ENCODE data around the gene TINAG.

TINAG gene, protein sequence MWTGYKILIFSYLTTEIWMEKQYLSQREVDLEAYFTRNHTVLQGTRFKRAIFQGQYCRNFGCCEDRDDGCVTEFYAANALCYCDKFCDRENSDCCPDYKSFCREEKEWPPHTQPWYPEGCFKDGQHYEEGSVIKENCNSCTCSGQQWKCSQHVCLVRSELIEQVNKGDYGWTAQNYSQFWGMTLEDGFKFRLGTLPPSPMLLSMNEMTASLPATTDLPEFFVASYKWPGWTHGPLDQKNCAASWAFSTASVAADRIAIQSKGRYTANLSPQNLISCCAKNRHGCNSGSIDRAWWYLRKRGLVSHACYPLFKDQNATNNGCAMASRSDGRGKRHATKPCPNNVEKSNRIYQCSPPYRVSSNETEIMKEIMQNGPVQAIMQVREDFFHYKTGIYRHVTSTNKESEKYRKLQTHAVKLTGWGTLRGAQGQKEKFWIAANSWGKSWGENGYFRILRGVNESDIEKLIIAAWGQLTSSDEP

DNA sequence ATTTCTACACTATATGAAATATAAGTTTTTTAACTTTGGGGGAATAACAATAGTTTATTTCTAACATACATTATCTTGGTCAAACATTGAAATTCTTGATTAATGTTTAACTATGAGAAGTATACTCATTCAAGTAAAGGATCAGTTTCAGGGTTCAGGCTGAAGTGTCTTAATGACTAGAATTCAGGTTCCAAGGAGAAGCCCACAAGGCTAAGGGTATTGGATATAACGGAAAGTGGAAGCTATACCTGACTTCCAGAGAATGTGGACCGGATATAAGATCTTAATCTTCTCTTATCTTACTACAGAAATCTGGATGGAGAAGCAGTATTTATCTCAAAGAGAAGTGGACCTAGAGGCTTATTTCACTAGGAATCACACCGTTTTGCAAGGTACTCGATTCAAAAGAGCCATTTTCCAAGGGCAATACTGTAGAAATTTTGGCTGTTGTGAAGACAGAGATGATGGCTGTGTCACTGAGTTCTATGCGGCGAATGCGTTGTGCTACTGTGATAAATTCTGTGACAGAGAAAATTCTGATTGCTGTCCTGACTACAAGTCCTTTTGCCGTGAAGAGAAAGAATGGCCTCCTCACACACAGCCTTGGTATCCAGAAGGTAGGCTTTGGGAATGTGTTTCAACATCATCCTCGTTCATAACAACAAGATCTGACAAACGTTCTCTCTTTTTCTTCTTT is at the start of gene TINAG:
Gene TINAG (plus strand): TSS at position 153 of the 697 bp plus-strand sequence. CDS start 110 bp downstream, at position 263.
- DNase-seq (ENCODE audit: low spot score) = no peak

GRCh38 chr6:54260025-54260424 is 48.2 kb upstream of the TINAG start:
- no peak for DNase-seq (ENCODE audit: low spot score)

- DNase-seq (ENCODE audit: low spot score) = no peak
These were observed 45.7 kb upstream of the TINAG start for GRCh38 chr6:54262499-54262898.

GRCh38 chr6:54262971-54263370 is 45.3 kb upstream of the TINAG start:
- DNase-seq (ENCODE audit: low spot score) = no peak

DNA sequence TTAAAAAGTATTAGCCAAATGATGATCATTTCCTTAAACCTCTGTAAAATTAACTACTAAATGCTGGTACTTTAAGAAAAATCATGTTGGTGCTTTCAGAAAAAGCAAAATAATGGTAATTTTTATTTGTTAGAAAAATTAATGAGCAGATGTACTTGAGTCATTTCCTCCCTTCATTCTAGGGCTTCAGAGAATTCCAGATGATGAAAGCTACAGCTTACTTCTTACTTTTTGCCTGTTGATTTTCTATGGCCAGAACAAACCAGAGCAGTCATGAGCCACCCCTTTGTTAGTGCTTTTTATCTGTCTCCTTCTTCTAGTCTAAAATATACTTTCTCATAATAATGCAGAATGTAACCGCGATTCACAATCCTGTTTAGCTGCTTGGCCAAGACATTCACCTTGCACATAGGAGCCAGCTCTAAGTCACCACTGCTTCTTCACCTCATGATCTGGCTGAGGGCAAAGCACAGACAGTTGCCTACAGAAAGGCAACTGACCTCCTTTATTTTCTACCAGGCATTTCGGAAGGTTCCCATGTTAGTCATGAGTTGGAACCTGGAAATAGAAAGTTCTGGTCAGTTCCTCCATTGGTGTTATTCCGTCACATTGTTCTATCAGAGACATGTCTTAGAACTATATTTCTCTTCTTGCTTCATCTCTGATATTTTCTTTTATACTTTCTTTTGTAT is 43.5 kb upstream of the TINAG start:
- DNase-seq (ENCODE audit: low spot score) = no peak

DNA sequence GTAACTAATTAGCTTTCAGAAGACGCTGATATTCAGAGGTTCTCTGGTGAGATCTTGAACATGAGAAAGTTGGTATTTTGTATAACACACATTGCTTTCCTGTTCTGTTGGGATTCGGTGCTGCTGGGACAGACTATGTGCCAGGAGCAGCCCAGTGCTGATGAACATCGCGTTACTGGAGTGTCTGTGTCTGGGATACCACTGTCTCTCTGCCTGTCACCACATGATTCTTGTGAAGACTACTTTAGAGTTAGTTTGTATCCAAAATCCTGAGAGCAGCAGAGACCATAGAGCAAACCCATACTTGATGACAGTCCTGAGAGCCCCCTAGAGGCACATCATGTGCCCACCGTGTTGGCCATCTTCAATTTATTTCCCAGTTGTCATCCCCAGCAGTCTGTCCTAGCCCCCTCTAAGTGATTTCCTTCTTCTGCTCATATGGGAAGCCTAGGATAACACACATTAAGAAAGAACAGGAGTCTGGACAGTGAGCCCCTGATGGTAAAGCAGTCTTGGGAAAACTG is 41.8 kb upstream of the TINAG start:
- no peak for DNase-seq (ENCODE audit: low spot score)

DNA sequence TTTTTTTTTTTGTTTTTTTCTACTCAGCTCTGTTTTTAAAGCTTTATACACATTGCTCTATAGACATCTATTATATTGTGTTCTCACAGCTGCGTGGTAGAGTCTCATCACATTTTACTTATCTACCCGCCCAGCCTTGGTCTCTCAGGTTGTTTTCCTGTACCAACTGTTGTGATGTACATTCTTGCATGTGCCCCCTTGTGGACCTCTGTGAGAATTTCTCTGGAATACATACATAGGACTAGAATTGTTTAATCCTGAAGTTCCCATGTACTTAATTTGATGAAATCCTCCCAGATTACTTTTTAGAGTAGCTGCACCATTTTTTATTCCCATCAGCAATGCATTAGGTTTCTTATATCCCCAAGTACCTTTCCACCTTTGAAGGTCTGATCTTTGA is 40.4 kb upstream of the TINAG start:
- DNase-seq (ENCODE audit: low spot score) = no peak

GRCh38 chr6:54273214-54273820 is 34.9 kb upstream of the TINAG start:
- DNase-seq (ENCODE audit: low spot score) = no peak

GRCh38 chr6:54274383-54274782 is 33.9 kb upstream of the TINAG start:
- DNase-seq (ENCODE audit: low spot score) = no peak

DNA sequence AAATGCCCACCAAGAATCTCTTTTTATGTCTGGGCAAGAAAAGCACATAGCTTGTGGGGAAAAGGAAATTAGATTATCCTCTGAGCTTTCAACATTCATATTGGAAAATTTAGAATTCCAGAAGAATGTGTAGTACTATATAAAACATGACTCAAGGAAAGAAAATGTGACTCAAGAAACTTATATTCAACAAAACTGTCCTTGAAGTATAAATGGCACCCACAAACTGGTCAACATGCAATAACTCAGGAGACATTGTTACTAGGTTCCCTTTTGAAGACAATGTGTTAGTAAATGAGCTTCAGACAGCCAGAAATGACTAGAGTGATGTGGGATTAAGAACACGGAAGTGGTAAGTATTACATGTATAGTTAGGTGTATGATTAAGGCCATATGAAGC is 26.1 kb upstream of the TINAG start:
- DNase-seq (ENCODE audit: low spot score) = no peak

DNA sequence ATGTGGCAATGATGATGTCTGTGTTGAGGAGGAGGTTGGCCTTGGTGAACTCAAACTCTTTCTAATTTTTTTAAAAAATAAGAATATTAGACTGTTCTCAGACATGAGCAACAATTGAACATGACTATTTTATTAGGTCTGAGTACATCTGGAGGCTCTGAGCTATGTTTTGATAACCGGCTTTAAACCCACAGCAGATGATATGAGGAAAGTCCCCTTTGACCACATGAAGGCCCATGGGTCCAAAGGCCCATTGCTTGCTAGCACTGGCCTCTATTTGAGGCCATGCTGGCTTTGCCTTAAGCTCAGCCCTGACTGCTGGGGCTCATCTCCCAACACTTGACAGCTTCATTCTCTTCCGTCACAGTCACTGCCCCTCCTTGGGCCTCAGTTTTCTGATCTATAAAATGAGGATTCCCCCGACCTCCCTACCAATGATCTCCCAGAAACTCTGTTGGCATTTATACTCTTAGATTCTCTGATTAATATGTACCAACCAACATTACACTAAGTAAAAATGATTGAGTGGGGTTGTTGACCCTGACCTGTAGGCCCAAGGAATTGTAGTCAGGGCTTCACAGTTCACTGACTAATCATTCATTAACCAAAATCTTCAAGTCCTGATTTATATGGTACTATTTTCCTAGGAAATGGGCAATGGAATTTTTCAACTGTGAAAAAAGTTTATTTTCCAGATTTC is 23.9 kb upstream of the TINAG start:
- DNase-seq (ENCODE audit: low spot score) = no peak

- DNase-seq (ENCODE audit: low spot score) = no peak
These were observed 22.6 kb upstream of the TINAG start for GRCh38 chr6:54285595-54285994.

DNA sequence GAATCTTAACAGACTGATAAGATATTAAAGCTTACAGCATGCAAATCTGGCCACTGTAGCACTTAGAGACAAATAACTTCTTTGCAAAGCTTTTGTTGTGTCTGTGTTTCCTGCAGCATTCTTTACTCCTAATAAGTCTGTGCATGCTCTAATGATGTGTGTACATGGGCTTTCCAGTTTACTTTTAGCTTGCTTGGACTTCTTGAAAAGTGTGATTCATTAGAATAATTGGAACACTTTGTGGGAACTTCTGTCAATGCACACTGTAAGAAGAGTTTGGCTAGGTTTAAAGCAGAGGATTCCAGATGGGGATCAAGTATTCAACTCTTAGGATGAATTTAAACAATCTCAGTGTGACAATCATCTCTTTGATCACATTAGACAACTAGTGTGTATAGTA is 22.1 kb upstream of the TINAG start:
- DNase-seq (ENCODE audit: low spot score) = no peak

- no peak for DNase-seq (ENCODE audit: low spot score)
These were observed 19.8 kb upstream of the TINAG start for GRCh38 chr6:54288474-54288873.

DNA sequence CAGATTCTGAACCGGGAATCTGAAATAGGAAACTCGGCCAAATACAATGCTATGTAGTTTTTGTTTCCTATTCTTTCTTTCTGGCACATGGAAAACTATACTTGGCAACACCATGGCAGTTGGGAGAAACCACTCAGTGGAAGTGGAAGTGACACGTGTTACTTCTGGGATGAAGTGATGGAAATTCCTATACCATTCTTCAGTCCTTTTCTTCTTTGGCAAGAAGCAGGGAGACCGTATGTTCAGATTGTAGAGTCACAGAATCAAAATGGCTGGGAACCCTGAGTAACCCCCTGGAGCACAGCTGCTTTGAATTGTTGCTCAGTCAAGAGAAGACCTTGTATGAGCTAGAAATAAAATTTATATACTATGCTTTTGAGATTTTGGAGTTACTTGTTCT is 18.8 kb upstream of the TINAG start:
- DNase-seq (ENCODE audit: low spot score) = no peak

GRCh38 chr6:54291146-54291545 is 17.1 kb upstream of the TINAG start:
- no peak for DNase-seq (ENCODE audit: low spot score)

- DNase-seq (ENCODE audit: low spot score) = no peak
These were observed 16.5 kb upstream of the TINAG start for GRCh38 chr6:54291738-54292137.

DNA sequence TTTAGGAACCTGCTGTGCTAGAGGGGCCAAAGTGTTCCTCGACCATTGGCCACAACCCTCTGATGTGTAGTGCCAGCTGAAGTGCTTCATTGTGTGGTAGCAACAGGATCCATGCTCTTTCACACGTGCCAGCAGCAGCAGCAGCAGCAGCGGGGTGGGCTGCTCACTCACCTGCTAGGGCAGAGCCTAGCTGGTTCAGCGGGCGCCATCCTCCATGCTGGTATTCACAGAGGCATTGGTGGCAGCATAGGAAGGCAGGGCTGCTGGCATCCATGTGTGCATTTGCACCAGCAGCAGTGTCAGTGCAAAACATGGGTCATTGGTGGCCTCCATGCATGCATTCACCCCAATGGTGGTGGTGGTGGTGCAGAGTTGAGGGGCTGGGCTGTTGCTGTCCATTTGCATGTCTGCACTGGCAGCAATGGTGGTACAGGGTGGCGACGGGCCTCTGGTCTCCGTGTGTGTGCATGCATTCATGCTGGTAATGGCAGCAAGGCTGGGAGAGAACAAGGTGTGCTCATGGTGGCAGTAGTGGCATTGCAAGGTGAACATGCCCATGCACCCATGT is 13.2 kb upstream of the TINAG start:
- DNase-seq (ENCODE audit: low spot score) = no peak

- DNase-seq (ENCODE audit: low spot score) = no peak
These were observed 8.5 kb upstream of the TINAG start for GRCh38 chr6:54299542-54300269.

GRCh38 chr6:54301770-54302169 is 6.5 kb upstream of the TINAG start:
- no peak for DNase-seq (ENCODE audit: low spot score)
